NCI-H2196 treated with DMSO at 0.1 percent for 48 hours (cell line): ENCODE results near the gene REEP3.
"Not testable (repeated sequence)": the region's sequence is repeated elsewhere in the genome, so short reads cannot be mapped to it uniquely, and the experiment has no call there.

ENCODE experiments used
- DNase-seq: peaks from one replicate; lab custom pipeline; 2025; ENCODE audit not compliant: unreplicated experiment; lab: John Stamatoyannopoulos, UW

The REEP3 gene

GRCh38 chr10:63628526-63629362, 107.5 kb downstream of the REEP3 start:
- DNase-seq = peak; percentile 70

- peak; percentile 55 for DNase-seq
Measured at GRCh38 chr10:63629363-63630084, 108.3 kb downstream of the REEP3 start.

- DNase-seq = peak; percentile 75
Measured at GRCh38 chr10:63630085-63630930, 109.1 kb downstream of the REEP3 start.

GRCh38 chr10:63630931-63631680, 109.9 kb downstream of the REEP3 start:
- DNase-seq = no peak

GRCh38 chr10:63631991-63632390, 110.8 kb downstream of the REEP3 start:
- no peak for DNase-seq

GRCh38 chr10:63633677-63634487, 112.7 kb downstream of the REEP3 start:
- peak; percentile 11 for DNase-seq

GRCh38 chr10:63634488-63635065, 113.4 kb downstream of the REEP3 start:
- DNase-seq = no peak

GRCh38 chr10:63636812-63637211, 115.6 kb downstream of the REEP3 start:
- DNase-seq = no peak

GRCh38 chr10:63637901-63638327, 116.7 kb downstream of the REEP3 start:
- DNase-seq = no peak

- DNase-seq = no peak
Measured at GRCh38 chr10:63641366-63641765, 120.2 kb downstream of the REEP3 start.

- no peak for DNase-seq
Measured at GRCh38 chr10:63641799-63642198, 120.6 kb downstream of the REEP3 start.

GRCh38 chr10:63642808-63643207, 121.6 kb downstream of the REEP3 start:
- DNase-seq = no peak

GRCh38 chr10:63644418-63645142, 123.4 kb downstream of the REEP3 start:
- no peak for DNase-seq

GRCh38 chr10:63645195-63645594, 124.0 kb downstream of the REEP3 start:
- no peak for DNase-seq

GRCh38 chr10:63646491-63646890, 125.3 kb downstream of the REEP3 start:
- DNase-seq = no peak

GRCh38 chr10:63651864-63652263, 130.7 kb downstream of the REEP3 start:
- no peak for DNase-seq

GRCh38 chr10:63653747-63654146, 132.5 kb downstream of the REEP3 start:
- DNase-seq = no peak

GRCh38 chr10:63657761-63658160, 136.6 kb downstream of the REEP3 start:
- DNase-seq = no peak

GRCh38 chr10:63660941-63661340, 139.7 kb downstream of the REEP3 start:
- DNase-seq = not testable (repeated sequence)
